ENCODE data around the gene KLHDC8A.

KLHDC8A gene

GRCh38 chr1:205296154-205296553 is 60.6 kb downstream of the KLHDC8A start:
- no peak overlapping the region for H3K27ac Mint-ChIP-seq
- no peaks in the 10 kb centered on the region for H3K9me3 Mint-ChIP-seq
- no peak overlapping the region for H3K4me3 Mint-ChIP-seq
- ATAC-seq (ENCODE audit: low read depth) (no peak), DNase-seq (ENCODE audit: low spot score in 2 of 2) (no peak)
- no peaks in the 10 kb centered on the region for H3K36me3 Mint-ChIP-seq
- no peaks in the 10 kb centered on the region for H3K27me3 Mint-ChIP-seq
- H3K4me1 Mint-ChIP-seq = peaks cover 54% of the 10 kb centered on the region

GRCh38 chr1:205294934-205295333 is 61.8 kb downstream of the KLHDC8A start:
- DNase-seq (ENCODE audit: low spot score in 2 of 2) = no peak
- Mint-ChIP-seq H3K4me3 (no peak overlapping the region), H3K9me3 (no peaks in the 10 kb centered on the region), H3K4me1 (peaks cover 49% of the 10 kb centered on the region), H3K27ac (no peak overlapping the region), H3K27me3 (no peaks in the 10 kb centered on the region), H3K36me3 (no peaks in the 10 kb centered on the region)
- no peak for ATAC-seq (ENCODE audit: low read depth)

- Mint-ChIP-seq H3K27me3 (no peaks in the 10 kb centered on the region), H3K9me3 (no peaks in the 10 kb centered on the region), H3K36me3 (no peaks in the 10 kb centered on the region), H3K4me3 (no peak overlapping the region), H3K27ac (peak overlapping the region; percentile 75), H3K4me1 (peaks cover 49% of the 10 kb centered on the region)
- ATAC-seq (ENCODE audit: low read depth) (no peak), DNase-seq (ENCODE audit: low spot score in 2 of 2) (no peak)
Measured at GRCh38 chr1:205294175-205294917, 62.4 kb downstream of the KLHDC8A start.

- Mint-ChIP-seq H3K27me3 (no peaks in the 10 kb centered on the region), H3K27ac (peak overlapping the region; percentile 75), H3K4me1 (peaks cover 51% of the 10 kb centered on the region), H3K4me3 (no peak overlapping the region), H3K9me3 (no peaks in the 10 kb centered on the region), H3K36me3 (no peaks in the 10 kb centered on the region)
- no peak for ATAC-seq (ENCODE audit: low read depth)
- DNase-seq (ENCODE audit: low spot score in 2 of 2) = no peak
Measured at GRCh38 chr1:205293350-205294074, 63.2 kb downstream of the KLHDC8A start.

- no peaks in the 10 kb centered on the region for H3K9me3 Mint-ChIP-seq
- H3K4me1 Mint-ChIP-seq = peaks cover 59% of the 10 kb centered on the region
- peak; percentile 15 for ATAC-seq (ENCODE audit: low read depth)
- H3K36me3 Mint-ChIP-seq = no peaks in the 10 kb centered on the region
- H3K27ac Mint-ChIP-seq = peak overlapping the region; percentile 80
- no peaks in the 10 kb centered on the region for H3K27me3 Mint-ChIP-seq
- peak in 1 of 2 donors; percentile 34 for DNase-seq (ENCODE audit: low spot score in 2 of 2)
- H3K4me3 Mint-ChIP-seq = no peak overlapping the region
Measured at GRCh38 chr1:205291596-205291995, 65.1 kb downstream of the KLHDC8A start.

GRCh38 chr1:205287767-205288559 is 68.8 kb downstream of the KLHDC8A start:
- H3K4me1 Mint-ChIP-seq = peaks cover 70% of the 10 kb centered on the region
- peak overlapping the region; percentile 38 for H3K4me3 Mint-ChIP-seq
- H3K27me3 Mint-ChIP-seq = no peaks in the 10 kb centered on the region
- H3K27ac Mint-ChIP-seq = peak overlapping the region; percentile 97
- no peaks in the 10 kb centered on the region for H3K36me3 Mint-ChIP-seq
- peak; percentile 77 for ATAC-seq (ENCODE audit: low read depth)
- DNase-seq (ENCODE audit: low spot score in 2 of 2) = peak; percentile 70 to 87
- H3K9me3 Mint-ChIP-seq = no peaks in the 10 kb centered on the region

GRCh38 chr1:205287076-205287475 is 69.6 kb downstream of the KLHDC8A start:
- peak overlapping the region; percentile 32 for H3K4me3 Mint-ChIP-seq
- ATAC-seq (ENCODE audit: low read depth) (no peak), DNase-seq (ENCODE audit: low spot score in 2 of 2) (no peak)
- no peaks in the 10 kb centered on the region for H3K27me3 Mint-ChIP-seq
- H3K4me1 Mint-ChIP-seq = peaks cover 74% of the 10 kb centered on the region
- peak overlapping the region; percentile 97 for H3K27ac Mint-ChIP-seq
- no peaks in the 10 kb centered on the region for H3K9me3 Mint-ChIP-seq
- H3K36me3 Mint-ChIP-seq = no peaks in the 10 kb centered on the region

GRCh38 chr1:205286335-205286950 is 70.3 kb downstream of the KLHDC8A start:
- no peaks in the 10 kb centered on the region for H3K27me3 Mint-ChIP-seq
- H3K36me3 Mint-ChIP-seq = no peaks in the 10 kb centered on the region
- peak overlapping the region; percentile 97 for H3K27ac Mint-ChIP-seq
- DNase-seq (ENCODE audit: low spot score in 2 of 2) (peak; percentile 34 to 47), ATAC-seq (ENCODE audit: low read depth) (peak; percentile 6)
- H3K4me1 Mint-ChIP-seq = peaks cover 69% of the 10 kb centered on the region
- peak overlapping the region; percentile 78 for H3K4me3 Mint-ChIP-seq
- no peaks in the 10 kb centered on the region for H3K9me3 Mint-ChIP-seq

Data from memory B cell (primary cell).